B cell (primary cell): ENCODE data around the gene FBXO15.

Source experiments
- EZH2 ChIP-seq: IDR thresholded peaks from 2 replicates; pipeline ENCODE4 v1.6.1; 2012; ENCODE audit warnings: borderline replicate concordance, low read depth, mild to moderate bottlenecking, moderate library complexity, low read length; ENCODE audit not compliant: insufficient read depth, poor library complexity, severe bottlenecking
- TF ChIP-seq, protein P1 (sequence below): fragments of 200-600 bp; IDR thresholded peaks from one replicate; pipeline ENCODE4 v1.8.0; 2022; ENCODE audit warnings: antibody characterized with exemption, mild to moderate bottlenecking

DNA sequence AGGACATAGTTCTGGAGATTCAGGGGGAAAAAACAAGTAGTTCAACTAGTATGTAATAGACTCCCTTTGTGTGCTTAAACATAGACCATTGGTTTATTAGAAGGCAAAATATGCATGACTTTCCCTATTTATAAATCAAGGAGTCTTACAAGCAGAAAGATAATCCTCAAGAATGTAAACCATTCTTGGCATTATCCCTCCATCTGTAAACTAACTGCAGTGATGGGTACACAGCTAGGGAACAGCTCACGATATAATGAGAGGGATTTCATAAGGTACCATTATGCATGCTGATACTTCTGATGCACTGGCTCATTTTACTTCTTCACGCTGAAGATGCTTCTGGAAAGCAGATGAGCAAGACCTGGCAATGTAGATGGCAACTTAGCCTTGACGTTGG, 878 bp downstream of the FBXO15 start:
- TF ChIP-seq, protein P1, sequence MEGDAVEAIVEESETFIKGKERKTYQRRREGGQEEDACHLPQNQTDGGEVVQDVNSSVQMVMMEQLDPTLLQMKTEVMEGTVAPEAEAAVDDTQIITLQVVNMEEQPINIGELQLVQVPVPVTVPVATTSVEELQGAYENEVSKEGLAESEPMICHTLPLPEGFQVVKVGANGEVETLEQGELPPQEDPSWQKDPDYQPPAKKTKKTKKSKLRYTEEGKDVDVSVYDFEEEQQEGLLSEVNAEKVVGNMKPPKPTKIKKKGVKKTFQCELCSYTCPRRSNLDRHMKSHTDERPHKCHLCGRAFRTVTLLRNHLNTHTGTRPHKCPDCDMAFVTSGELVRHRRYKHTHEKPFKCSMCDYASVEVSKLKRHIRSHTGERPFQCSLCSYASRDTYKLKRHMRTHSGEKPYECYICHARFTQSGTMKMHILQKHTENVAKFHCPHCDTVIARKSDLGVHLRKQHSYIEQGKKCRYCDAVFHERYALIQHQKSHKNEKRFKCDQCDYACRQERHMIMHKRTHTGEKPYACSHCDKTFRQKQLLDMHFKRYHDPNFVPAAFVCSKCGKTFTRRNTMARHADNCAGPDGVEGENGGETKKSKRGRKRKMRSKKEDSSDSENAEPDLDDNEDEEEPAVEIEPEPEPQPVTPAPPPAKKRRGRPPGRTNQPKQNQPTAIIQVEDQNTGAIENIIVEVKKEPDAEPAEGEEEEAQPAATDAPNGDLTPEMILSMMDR = no peak
- no peak for TF ChIP-seq EZH2
